GM12878 (cell line): Measurements from ENCODE around the gene ZNF827. TPM values are rescaled to one million over a fixed set of nuclear protein-coding genes. Genes with fewer than 3 reads are reported as not detected.

Experiments
- ATAC-seq: fragments of 200-7000 bp; cut with Tn5 transposase; 3 replicates; pipeline ENCODE4 v1.9.1; 2020; ENCODE audit warnings: mild to moderate bottlenecking, moderate library complexity
- BruUV-seq: library from RNA; stranded (reverse); fragments of 400-500 nt; replicated peaks from 2 replicates; lab custom pipeline; 2021; lab: Mats Ljungman, UMichigan
- CTCF ChIA-PET: fragments of 300-600 bp; sonication (Branson Sonifier 250); formaldehyde crosslinking; extraction: SDS; loops from one replicate; lab custom pipeline; 2021; ENCODE audit warnings: inconsistent platforms; lab: Yijun Ruan, JAX
- POLR2A ChIA-PET: fragments of 350-600 bp; formaldehyde crosslinking; extraction: SDS; loops from one replicate; lab custom pipeline; 2021; ENCODE audit warnings: inconsistent platforms; lab: Charles Lee
- RAD21 ChIA-PET: fragments of 300-600 bp; sonication (Branson Sonifier 250); formaldehyde crosslinking; loops from one replicate; lab custom pipeline; 2023; ENCODE audit warnings: antibody characterized with exemption; ENCODE audit not compliant: unreplicated experiment; lab: Charles Lee
- SMC1A ChIA-PET: fragments of 300-600 bp; sonication (Branson Sonifier 250); formaldehyde crosslinking; loops from one replicate; lab custom pipeline; 2023; ENCODE audit not compliant: unreplicated experiment, uncharacterized antibody; lab: Charles Lee
- DNase-seq: peaks from one replicate; pipeline ENCODE4 v3.0.0-alpha.2; 2011; ENCODE audit warnings: low read depth, low spot score
- FAIRE-seq: peaks from 3 replicates; lab custom pipeline; 2011; peaks lifted over from hg19 to GRCh38; lab: Jason Lieb, UNC
- H2AFZ ChIP-seq: 2 replicates; pipeline ENCODE4 v1.6.0; 2011; ENCODE audit warnings: low read depth, low read length, control low read depth; ENCODE audit not compliant: control insufficient read depth
- H3K27ac ChIP-seq: 2 replicates; pipeline ENCODE4 v1.5.1; 2011; ENCODE audit warnings: control low read depth; ENCODE audit not compliant: control insufficient read depth, insufficient read depth
- H3K27me3 ChIP-seq, 2 experiments: replicated peaks in 1 of 2; 2 replicates each; pipeline versions ENCODE4 v1.6.0 to v1.6.1; 2011; ENCODE audit warnings: low read length in 1 of 2; ENCODE audit not compliant: control insufficient read depth in 2 of 2, insufficient read depth in 2 of 2
- H3K36me3 ChIP-seq, 2 experiments: 2 replicates each; pipeline ENCODE4 v1.5.1; 2011; ENCODE audit warnings: low read length in 1 of 2; ENCODE audit not compliant: control insufficient read depth in 2 of 2, insufficient read depth in 2 of 2
- H3K4me1 ChIP-seq: 2 replicates; pipeline ENCODE4 v1.6.1; 2011; ENCODE audit warnings: mild to moderate bottlenecking, low read length, moderate library complexity, mixed read lengths; ENCODE audit not compliant: control insufficient read depth, insufficient read depth
- H3K4me2 ChIP-seq: 2 replicates; pipeline ENCODE4 v1.6.0; 2011; ENCODE audit warnings: control low read depth; ENCODE audit not compliant: control insufficient read depth, insufficient read depth
- H3K4me3 ChIP-seq: fragments of 200-600 bp; sonication (generic); 2 replicates; pipeline ENCODE4 v1.5.1; 2016
- H3K79me2 ChIP-seq: 2 replicates; pipeline ENCODE4 v1.6.0; 2011; ENCODE audit warnings: low read length; ENCODE audit not compliant: control insufficient read depth, insufficient read depth
- H3K9ac ChIP-seq: 2 replicates; pipeline ENCODE4 v1.8.0; 2011; ENCODE audit warnings: low read length, control low read depth, mixed read lengths; ENCODE audit not compliant: control insufficient read depth, insufficient read depth
- H3K9me3 ChIP-seq: replicated peaks from 3 replicates; pipeline ENCODE4 v1.5.1; 2011; ENCODE audit warnings: mild to moderate bottlenecking, low read length; ENCODE audit not compliant: control insufficient read depth, insufficient read depth
- H4K20me1 ChIP-seq: 2 replicates; pipeline ENCODE4 v1.6.0; 2011; ENCODE audit not compliant: control insufficient read depth, insufficient read depth
- MAX ChIP-seq: IDR thresholded peaks from 2 replicates; pipeline ENCODE4 v1.6.1; 2012; ENCODE audit warnings: low read depth, low read length, improper control_type of control experiment
- MLLT1 ChIP-seq: fragments of 450-650 bp; IDR thresholded peaks from 2 replicates; pipeline ENCODE4 v1.6.1; 2016; ENCODE audit warnings: mild to moderate bottlenecking
- RAD51 ChIP-seq: fragments of 450-650 bp; IDR thresholded peaks from 2 replicates; pipeline ENCODE4 v1.6.1; 2016; ENCODE audit warnings: moderate library complexity, mild to moderate bottlenecking, inconsistent platforms
- SKIL ChIP-seq: fragments of 450-650 bp; IDR thresholded peaks from 2 replicates; pipeline ENCODE4 v1.6.1; 2017; ENCODE audit warnings: mild to moderate bottlenecking, low read depth, inconsistent platforms; ENCODE audit not compliant: poor library complexity, severe bottlenecking
- WGBS: methylation state at CpG from one replicate; pipeline ENCODE4 v1.1.6; 2016; ENCODE audit warnings: low lambda C conversion rate; ENCODE audit not compliant: insufficient replicate concordance, insufficient coverage; ENCODE audit errors: missing lambda C conversion rate; 5-methylcytosine and 5-hydroxymethylcytosine counted together
- in situ Hi-C: fragments of 300-500 bp; cut with MboI; formaldehyde crosslinking; loops from 9 replicates; pipeline ENCODE4 v1.14.3; 2018; ENCODE audit warnings: mixed read lengths
- intact Hi-C: fragments of 100-400 bp; cut with micrococcal nuclease; formaldehyde crosslinking; loops from one replicate; pipeline ENCODE4 v1.14.2; 2022; ENCODE audit not compliant: unreplicated experiment
- polyA plus RNA-seq, 11 experiments: library from polyadenylated mRNA; depleted of rRNA in 4 of 11; unstranded in 6 of 11; stranded (reverse) in 5 of 11; fragments of >200 nt; fragmentation: Nextera tagmentation in 4 of 11; fragmentation: Illumina TruSeq in 1 of 11; extraction: Ambion mirVana in 4 of 11; extraction: Trizol in 1 of 11; gene quantifications; 1 replicate in 1 of 11; 2 replicates in 10 of 11; pipeline versions ENCODE4 v1.2.1 to v1.2.3, GENCODE V29; 2011 to 2016; ENCODE audit warnings: inconsistent platforms in 2 of 11, missing spikeins in 2 of 11, low read depth in 1 of 11
- total RNA-seq, 4 experiments: library from RNA; depleted of rRNA in 3 of 4; stranded (reverse); fragments of >200 nt in 3 of 4; fragmentation: Illumina TruSeq in 1 of 4; extraction: Trizol in 1 of 4; gene quantifications; 2 replicates each; pipeline versions ENCODE4 v1.2.1 to v1.2.3, GENCODE V29; 2013 to 2021

ZNF827 gene
- total and polyA plus RNA-seq, 10 of the 15 experiments (the other 5 are each of a cell fraction or from before 2014, with no cell fraction given): 3.8 to 31.5 (median 13.6) TPM

- TF ChIP-seq MAX: no peak
Observed at GRCh38 chr4:145786261-145786660, 152.4 kb downstream of the ZNF827 start (continued).

GRCh38 chr4:145785391-145786008 lies 153.1 kb downstream of the ZNF827 start:
- no peaks in the 10 kb centered on the region for H3K79me2 ChIP-seq
- ATAC-seq (no peak), FAIRE-seq (no peak), DNase-seq (no peak)
- in situ Hi-C loops: no loop called here
- ChIA-PET SMC1A (interaction anchor here (1.7 kb wide), 1 partner anchor 18 kb away, joined by 4 read pairs; no protein-coding TSS in a partner anchor), RAD21 (no interaction called here), POLR2A (no interaction called here)
- H3K9me3 ChIP-seq: peaks cover 6% of the 10 kb centered on the region; the same call in 2 of the 3 replicates
- no peak overlapping the region for H3K4me2 ChIP-seq
- H3K27me3 ChIP-seq: no peaks in the 10 kb centered on the region
- intact Hi-C loops: no loop called here
- no peak overlapping the region for H3K9ac ChIP-seq
- no peak for TF ChIP-seq RAD51
- no peak for TF ChIP-seq SKIL
- TF ChIP-seq MLLT1: no peak
- TF ChIP-seq, all 136 proteins: peak for 0
- no peak overlapping the region for H3K4me3 ChIP-seq
- CTCF ChIA-PET: no interaction called here
- no TSS peak for BruUV-seq
- H3K4me1 ChIP-seq: no peaks in the 10 kb centered on the region
- H4K20me1 ChIP-seq: no peaks in the 10 kb centered on the region
- peaks cover 2 to 19% of the 10 kb centered on the region in 2 experiments; a peak in 3 of 4 replicates for H3K36me3 ChIP-seq
- no peak overlapping the region for H3K27ac ChIP-seq
- 100% methylated on average over 2 of the region's 2 CpGs for WGBS
- no peak overlapping the region for H2AFZ ChIP-seq
